Measurements from ENCODE around the gene PDC. TPM values are rescaled to one million over a fixed set of nuclear protein-coding genes. Genes with fewer than 3 reads are reported as not detected.

The PDC gene
- total RNA-seq, 4 donors from 2014 or later: not detected

GRCh38 chr1:186446152-186446551, 14.8 kb downstream of the PDC start:
- no peak for DNase-seq (ENCODE audit: low spot score in 2 of 2)
- WGBS, 2 donors: 57 to 64% methylated on average over 4 of the region's 4 CpGs
- no peak overlapping the region for H3K4me3 ChIP-seq (ENCODE audit: low read depth, poor library complexity, severe bottlenecking)
- TF ChIP-seq CTCF (IDR thresholded peaks at IDR 0.05) (no peak), POLR2A (IDR thresholded peaks at IDR 0.05) (no peak)
- intact Hi-C loops (cut with DNase I; ENCODE audit: low total_unique reads): no loop called here

- TF ChIP-seq POLR2A (IDR thresholded peaks at IDR 0.05) (no peak), CTCF (IDR thresholded peaks at IDR 0.05) (no peak)
- DNase-seq (ENCODE audit: low spot score in 2 of 2): no peak
- H3K4me3 ChIP-seq (ENCODE audit: low read depth, poor library complexity, severe bottlenecking): no peak overlapping the region
- intact Hi-C loops (cut with DNase I; ENCODE audit: low total_unique reads): no loop called here
- 91 to 92% methylated on average over 2 of the region's 2 CpGs for WGBS, 2 donors
Measured at GRCh38 chr1:186443638-186444037, 17.3 kb downstream of the PDC start.

- no peak overlapping the region for H3K4me3 ChIP-seq (ENCODE audit: low read depth, poor library complexity, severe bottlenecking)
- no peak for TF ChIP-seq POLR2A (IDR thresholded peaks at IDR 0.05)
- no peak for TF ChIP-seq CTCF (IDR thresholded peaks at IDR 0.05)
- intact Hi-C loops (cut with DNase I; ENCODE audit: low total_unique reads): no loop called here
- DNase-seq (ENCODE audit: low spot score in 2 of 2): no peak
- 20 to 21% methylated on average over 1 of the region's 1 CpG for WGBS, 2 donors
Measured at GRCh38 chr1:186442651-186443375, 18.1 kb downstream of the PDC start.

GRCh38 chr1:186440584-186440983, 20.3 kb downstream of the PDC start:
- intact Hi-C loops (cut with DNase I; ENCODE audit: low total_unique reads): no loop called here
- TF ChIP-seq CTCF (IDR thresholded peaks at IDR 0.05): no peak
- TF ChIP-seq POLR2A (IDR thresholded peaks at IDR 0.05): no peak
- WGBS, 2 donors: 32% methylated on average over 3 of the region's 3 CpGs
- DNase-seq (ENCODE audit: low spot score in 2 of 2): no peak
- H3K4me3 ChIP-seq (ENCODE audit: low read depth, poor library complexity, severe bottlenecking): no peak overlapping the region

- DNase-seq (ENCODE audit: low spot score in 2 of 2): no peak
- no peak for TF ChIP-seq CTCF (IDR thresholded peaks at IDR 0.05)
- intact Hi-C loops (cut with DNase I; ENCODE audit: low total_unique reads): no loop called here
- no peak overlapping the region for H3K4me3 ChIP-seq (ENCODE audit: low read depth, poor library complexity, severe bottlenecking)
- WGBS, 2 donors: 79 to 84% methylated on average over 5 of the region's 5 CpGs
Measured at GRCh38 chr1:186438567-186438966, 22.3 kb downstream of the PDC start.

GRCh38 chr1:186435336-186435735, 25.6 kb downstream of the PDC start:
- intact Hi-C loops (cut with DNase I; ENCODE audit: low total_unique reads): no loop called here
- no peak for TF ChIP-seq POLR2A (IDR thresholded peaks at IDR 0.05)
- TF ChIP-seq CTCF (IDR thresholded peaks at IDR 0.05): no peak
- H3K4me3 ChIP-seq (ENCODE audit: low read depth, poor library complexity, severe bottlenecking): no peak overlapping the region
- no peak for DNase-seq (ENCODE audit: low spot score in 2 of 2)
- WGBS, 2 donors: 77 to 79% methylated on average over 1 of the region's 1 CpG
